ENCODE measurements around the gene SH3GL2. TPM values are rescaled to one million over a fixed set of nuclear protein-coding genes. Genes with fewer than 3 reads are reported as not detected.

SH3GL2 gene
- total RNA-seq, 4 donors from 2014 or later, result 0.67 TPM; not detected in 3

GRCh38 chr9:17609312-17610005 is 30.6 kb downstream of the SH3GL2 start:
- Histone ChIP-seq H3K27me3 (no peaks in the 10 kb centered on the region), H3K27ac (no peak overlapping the region), H3K4me1 (no peaks in the 10 kb centered on the region), H3K9me3 (no peaks in the 10 kb centered on the region), H3K36me3 (no peaks in the 10 kb centered on the region), H3K4me3 (no peak overlapping the region)
- TF ChIP-seq CTCF (IDR thresholded peaks at IDR 0.05), result no peak
- no peak for TF ChIP-seq POLR2A (IDR thresholded peaks at IDR 0.05)
- no peak for DNase-seq

- Histone ChIP-seq H3K4me1 (no peaks in the 10 kb centered on the region), H3K27ac (no peak overlapping the region), H3K27me3 (no peaks in the 10 kb centered on the region), H3K9me3 (no peaks in the 10 kb centered on the region), H3K36me3 (no peaks in the 10 kb centered on the region), H3K4me3 (no peak overlapping the region)
- no peak for DNase-seq
- TF ChIP-seq POLR2A (IDR thresholded peaks at IDR 0.05), result no peak
- TF ChIP-seq CTCF (IDR thresholded peaks at IDR 0.05), result no peak
Measured at GRCh38 chr9:17611342-17611741, 32.5 kb downstream of the SH3GL2 start.

- TF ChIP-seq POLR2A (IDR thresholded peaks at IDR 0.05) (no peak), CTCF (IDR thresholded peaks at IDR 0.05) (no peak)
- no peak for DNase-seq
- H3K4me3 ChIP-seq, result no peak overlapping the region
- no peaks in the 10 kb centered on the region for H3K27me3 ChIP-seq
- no peak overlapping the region for H3K27ac ChIP-seq
- no peaks in the 10 kb centered on the region for H3K4me1 ChIP-seq
- no peaks in the 10 kb centered on the region for H3K9me3 ChIP-seq
- no peaks in the 10 kb centered on the region for H3K36me3 ChIP-seq
Measured at GRCh38 chr9:17611917-17612316, 33.1 kb downstream of the SH3GL2 start.

GRCh38 chr9:17613758-17614157 is 34.9 kb downstream of the SH3GL2 start:
- DNase-seq, result no peak
- Histone ChIP-seq H3K36me3 (no peaks in the 10 kb centered on the region), H3K4me1 (no peaks in the 10 kb centered on the region), H3K27me3 (no peaks in the 10 kb centered on the region), H3K4me3 (no peak overlapping the region), H3K27ac (no peak overlapping the region), H3K9me3 (no peaks in the 10 kb centered on the region)
- no peak for TF ChIP-seq CTCF (IDR thresholded peaks at IDR 0.05)
- no peak for TF ChIP-seq POLR2A (IDR thresholded peaks at IDR 0.05)

- DNase-seq, result no peak
- no peaks in the 10 kb centered on the region for H3K36me3 ChIP-seq
- H3K9me3 ChIP-seq, result no peaks in the 10 kb centered on the region
- TF ChIP-seq CTCF (IDR thresholded peaks at IDR 0.05) (no peak), POLR2A (IDR thresholded peaks at IDR 0.05) (no peak)
- no peaks in the 10 kb centered on the region for H3K27me3 ChIP-seq
- H3K4me3 ChIP-seq, result no peak overlapping the region
- H3K4me1 ChIP-seq, result no peaks in the 10 kb centered on the region
- no peak overlapping the region for H3K27ac ChIP-seq
Measured at GRCh38 chr9:17614250-17614649, 35.4 kb downstream of the SH3GL2 start.

- DNase-seq, result no peak
- Histone ChIP-seq H3K27me3 (no peaks in the 10 kb centered on the region), H3K36me3 (no peaks in the 10 kb centered on the region), H3K27ac (no peak overlapping the region), H3K9me3 (no peaks in the 10 kb centered on the region), H3K4me3 (no peak overlapping the region), H3K4me1 (no peaks in the 10 kb centered on the region)
- TF ChIP-seq CTCF (IDR thresholded peaks at IDR 0.05) (no peak), POLR2A (IDR thresholded peaks at IDR 0.05) (no peak)
Measured at GRCh38 chr9:17614903-17615302, 36.0 kb downstream of the SH3GL2 start.

Data from Peyer's patch (tissue), 4 donors.